IPS DF 19.7 (cell line): Measurements from ENCODE around the gene SCUBE2.
"Not testable (repeated sequence)": the region's sequence is repeated elsewhere in the genome, so short reads cannot be mapped to it uniquely, and the experiment has no call there.

Source experiments
- DNase-seq: peaks from one replicate; pipeline ENCODE4 v3.0.0-alpha.2; 2013; ENCODE audit warnings: low read depth, low spot score

The SCUBE2 gene

DNA sequence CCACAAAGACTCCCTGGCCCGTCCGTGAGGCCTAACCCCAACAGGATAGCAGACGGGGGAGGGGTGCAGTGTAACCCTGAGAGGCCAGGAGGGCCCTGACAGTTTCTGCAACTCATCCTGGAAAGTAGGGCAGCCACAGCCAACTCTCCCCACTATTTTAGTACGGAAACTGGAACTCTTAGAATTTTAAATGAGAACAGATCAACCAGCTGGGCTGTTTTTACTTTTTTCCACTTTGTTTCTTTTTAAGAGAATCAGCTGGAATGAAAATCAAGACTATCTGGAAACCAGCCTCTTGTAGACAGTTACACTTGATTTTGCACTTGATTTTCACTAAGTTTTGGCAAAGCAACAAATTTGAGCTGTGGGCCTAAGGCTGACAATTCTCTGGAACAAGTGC is 44.9 kb downstream of the SCUBE2 start:
- DNase-seq = no peak

GRCh38 chr11:9042488-9042887 is 48.9 kb downstream of the SCUBE2 start:
- DNase-seq = no peak

DNA sequence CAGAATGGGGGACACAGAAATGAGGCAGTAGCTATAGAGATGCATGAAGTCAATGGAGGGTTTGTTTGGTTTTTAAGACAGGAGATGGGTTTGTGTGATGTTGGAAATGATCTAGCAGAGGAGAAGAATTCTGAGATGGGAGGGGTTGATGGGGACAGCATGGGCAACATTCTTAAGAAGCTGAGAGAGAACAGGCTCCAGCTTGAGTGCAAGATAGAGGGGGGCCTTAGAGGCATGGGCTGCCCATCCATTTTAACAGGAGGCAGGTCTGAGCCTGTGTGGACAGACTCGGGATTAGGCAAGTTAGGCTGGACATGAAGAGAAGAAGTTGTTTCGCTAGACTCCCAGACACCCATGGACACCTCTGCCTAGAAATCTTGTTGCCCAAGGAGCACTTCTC is 49.7 kb downstream of the SCUBE2 start:
- DNase-seq = no peak

GRCh38 chr11:9040410-9040809 is 51.0 kb downstream of the SCUBE2 start:
- no peak for DNase-seq

DNA sequence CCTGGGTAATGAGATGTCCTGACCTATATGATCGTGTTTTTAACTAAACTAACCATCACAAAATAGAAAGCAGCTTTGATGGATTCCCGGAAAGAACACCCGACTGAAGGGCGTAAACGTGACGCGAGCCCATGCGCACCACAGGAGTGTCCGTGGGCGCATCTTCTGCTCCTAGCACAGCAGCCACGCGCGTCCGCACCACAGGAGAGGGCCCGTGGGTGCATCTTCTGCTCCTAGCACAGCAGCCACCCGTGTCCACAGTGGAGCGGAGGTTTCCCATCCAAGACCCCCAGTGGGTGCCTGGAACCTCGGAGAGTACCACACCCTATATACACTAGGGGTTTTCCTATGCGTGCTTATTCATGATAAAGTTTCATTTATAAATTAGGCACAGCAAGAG is 51.5 kb downstream of the SCUBE2 start:
- no peak for DNase-seq

DNA sequence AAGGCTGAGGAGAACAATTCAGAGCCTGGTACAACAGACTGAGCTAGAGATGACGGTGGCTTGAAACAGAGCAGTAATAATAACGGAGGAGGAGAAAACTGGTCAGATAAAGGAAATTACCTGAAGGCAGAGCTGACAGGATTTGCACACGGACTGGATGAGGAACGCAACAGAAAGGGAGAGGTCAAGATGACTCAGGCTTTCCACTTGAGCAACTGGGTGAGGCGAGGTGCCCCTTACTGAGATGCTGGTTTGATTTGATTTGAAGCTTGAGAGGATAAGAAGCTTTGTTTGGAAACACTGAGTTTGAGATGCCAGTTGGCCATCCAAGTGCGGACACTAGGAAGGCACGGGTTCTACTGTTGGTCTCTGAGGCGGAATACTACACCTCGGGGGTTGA is 52.2 kb downstream of the SCUBE2 start:
- no peak for DNase-seq

DNA sequence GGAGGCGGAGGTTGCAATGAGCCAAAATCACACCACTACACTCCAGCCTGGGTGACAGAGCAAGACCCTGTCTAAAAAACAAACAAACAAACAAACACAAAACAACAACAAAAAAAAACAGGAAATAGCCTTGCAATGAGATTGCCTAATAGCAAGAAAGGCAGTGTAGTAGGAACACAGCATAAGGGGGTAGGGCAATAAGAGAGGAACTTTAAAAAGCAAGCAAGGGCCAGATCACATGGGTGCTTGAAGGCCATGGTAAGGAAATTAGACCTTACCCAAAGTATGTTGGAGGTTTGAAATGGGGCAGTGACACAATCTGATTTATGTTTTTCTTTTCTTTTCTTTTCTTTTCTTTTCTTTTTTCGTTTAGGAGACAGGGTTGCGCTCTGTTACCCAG is 52.9 kb downstream of the SCUBE2 start:
- no peak for DNase-seq

DNA sequence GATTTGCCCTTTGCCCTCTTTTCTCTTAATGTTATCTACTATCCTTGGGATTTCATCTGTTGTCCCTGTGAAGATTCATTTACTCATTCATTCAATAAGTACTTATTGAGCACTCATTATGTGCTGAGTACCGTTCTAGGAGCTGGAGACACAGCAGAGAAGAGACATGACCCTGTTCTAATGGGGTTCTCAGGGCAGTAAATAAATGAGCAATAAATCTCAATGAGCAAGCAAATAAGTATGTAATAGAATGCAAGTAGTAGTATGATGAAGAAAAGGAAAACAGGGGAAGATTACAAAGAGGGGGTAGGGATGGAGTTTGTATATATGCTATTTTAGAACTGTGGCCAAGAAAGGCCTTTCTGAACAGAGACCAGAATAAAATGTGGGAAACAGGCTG is 53.4 kb downstream of the SCUBE2 start:
- DNase-seq = no peak

- DNase-seq = no peak
These were observed 54.2 kb downstream of the SCUBE2 start for GRCh38 chr11:9037046-9037780.

GRCh38 chr11:9030601-9031000 is 60.8 kb downstream of the SCUBE2 start:
- no peak for DNase-seq

DNA sequence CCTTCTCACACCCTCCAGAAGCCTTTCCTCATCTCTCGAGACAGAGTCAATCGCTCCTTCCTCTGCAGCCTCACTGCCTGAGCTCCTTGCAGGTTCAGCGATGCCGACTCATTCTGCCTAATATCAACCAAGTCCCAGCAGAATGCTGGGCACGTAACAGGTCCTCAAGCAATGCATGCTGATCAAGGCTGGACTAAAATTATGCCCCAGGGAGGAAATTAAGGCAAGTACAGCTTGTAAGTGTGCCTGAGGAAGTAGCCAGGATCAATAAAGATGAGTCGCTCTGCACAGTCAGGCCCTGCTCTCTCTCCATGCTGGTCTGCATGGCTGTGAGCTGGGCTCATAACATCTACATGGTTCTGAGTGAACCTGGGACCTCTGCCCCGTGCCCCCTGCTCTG is 62.0 kb downstream of the SCUBE2 start:
- no peak for DNase-seq

DNA sequence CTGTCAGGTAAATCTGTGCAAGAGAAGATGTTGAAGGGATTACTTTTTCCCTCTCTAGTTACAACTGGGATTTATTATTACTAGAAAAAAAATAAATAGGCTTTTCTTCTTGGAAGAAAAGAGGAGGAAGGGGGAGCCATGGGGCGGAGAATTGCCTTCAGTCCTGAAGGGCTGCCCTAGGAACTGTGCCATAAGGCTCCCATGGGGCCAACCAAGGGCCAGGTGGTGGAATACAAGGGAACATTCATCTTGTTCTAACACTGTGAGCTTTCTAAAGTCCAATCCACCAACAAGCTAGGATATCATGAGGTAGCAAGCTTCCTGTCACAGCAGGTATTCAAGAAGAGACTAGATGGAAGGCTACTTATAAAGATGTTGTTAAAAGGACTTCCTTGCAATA is 62.8 kb downstream of the SCUBE2 start:
- DNase-seq = no peak

DNA sequence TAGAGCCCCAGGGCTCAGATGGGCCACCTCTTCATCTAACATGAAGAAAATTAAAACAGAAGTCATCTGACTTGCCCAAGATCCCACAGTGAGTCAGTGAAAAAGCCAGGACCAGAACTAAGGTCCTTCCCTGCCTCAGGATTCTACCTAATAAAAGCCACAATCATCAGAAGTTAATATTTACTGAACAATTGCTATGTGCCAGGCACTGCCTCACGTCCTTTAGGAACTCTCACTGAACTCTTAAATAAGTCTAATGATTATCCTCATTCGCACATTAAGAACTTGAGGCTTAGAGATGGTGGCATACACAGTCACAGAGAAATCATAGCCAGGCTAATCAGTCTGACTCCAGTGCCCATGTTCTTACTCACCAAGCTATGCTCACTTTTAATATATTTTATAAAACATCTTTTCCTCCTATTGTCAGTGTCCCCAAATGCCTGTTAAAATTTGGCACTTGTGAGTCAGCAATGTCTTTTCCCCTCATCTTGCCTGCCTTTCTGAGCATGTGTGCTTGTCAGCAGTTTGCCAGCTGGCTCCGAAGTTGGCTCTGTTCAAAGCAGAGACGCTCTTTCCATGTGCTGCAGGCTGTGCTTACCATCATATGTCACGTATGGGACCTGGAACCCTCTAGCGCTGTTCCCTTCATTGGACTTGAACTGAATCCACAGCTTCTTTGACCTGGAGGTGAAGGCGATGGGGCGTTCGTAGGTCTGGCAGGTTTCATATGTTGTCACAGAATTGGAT is 66.1 kb downstream of the SCUBE2 start:
- no peak for DNase-seq

- DNase-seq = no peak
These were observed 68.3 kb downstream of the SCUBE2 start for GRCh38 chr11:9022961-9023680.

GRCh38 chr11:9020916-9021315 is 70.5 kb downstream of the SCUBE2 start:
- no peak for DNase-seq

DNA sequence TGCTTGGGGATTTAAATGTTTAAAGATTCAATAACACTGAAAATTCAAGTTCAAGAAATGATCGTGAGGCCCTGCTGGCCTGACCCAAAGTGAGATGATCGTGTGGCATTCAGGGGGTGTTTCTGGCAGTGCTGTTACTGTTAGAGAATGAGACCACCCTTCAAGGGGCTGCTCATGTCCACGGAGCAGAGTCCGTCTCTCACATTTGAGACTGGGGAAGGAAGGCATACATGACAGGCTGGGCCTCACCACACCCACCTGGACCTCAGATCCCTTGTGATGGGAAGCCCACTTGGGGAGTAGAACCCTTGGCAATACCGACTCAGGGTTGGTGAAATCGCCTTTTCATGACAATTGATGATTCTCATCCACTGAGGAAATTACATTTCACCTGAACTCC is 71.5 kb downstream of the SCUBE2 start:
- DNase-seq = no peak

DNA sequence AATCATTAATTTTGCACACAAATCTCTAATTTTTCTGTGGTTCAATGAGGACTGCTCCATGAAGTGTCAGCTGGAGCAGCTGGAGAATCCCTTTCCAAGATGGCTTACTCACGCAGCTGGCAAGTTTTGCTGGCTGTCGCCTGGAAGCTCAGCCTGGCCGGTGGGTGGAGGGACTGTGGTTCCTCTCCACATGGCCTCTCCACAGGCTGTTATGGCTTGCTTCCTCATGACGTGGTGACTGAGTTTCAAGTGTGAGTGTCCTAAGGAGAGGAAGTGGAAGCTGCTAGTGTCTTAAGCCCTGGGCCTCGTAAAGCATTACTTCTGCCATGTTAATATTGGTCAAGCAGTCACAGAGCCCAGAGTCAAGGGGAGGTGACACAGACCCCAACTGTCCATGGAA is 73.6 kb downstream of the SCUBE2 start:
- DNase-seq = no peak

DNA sequence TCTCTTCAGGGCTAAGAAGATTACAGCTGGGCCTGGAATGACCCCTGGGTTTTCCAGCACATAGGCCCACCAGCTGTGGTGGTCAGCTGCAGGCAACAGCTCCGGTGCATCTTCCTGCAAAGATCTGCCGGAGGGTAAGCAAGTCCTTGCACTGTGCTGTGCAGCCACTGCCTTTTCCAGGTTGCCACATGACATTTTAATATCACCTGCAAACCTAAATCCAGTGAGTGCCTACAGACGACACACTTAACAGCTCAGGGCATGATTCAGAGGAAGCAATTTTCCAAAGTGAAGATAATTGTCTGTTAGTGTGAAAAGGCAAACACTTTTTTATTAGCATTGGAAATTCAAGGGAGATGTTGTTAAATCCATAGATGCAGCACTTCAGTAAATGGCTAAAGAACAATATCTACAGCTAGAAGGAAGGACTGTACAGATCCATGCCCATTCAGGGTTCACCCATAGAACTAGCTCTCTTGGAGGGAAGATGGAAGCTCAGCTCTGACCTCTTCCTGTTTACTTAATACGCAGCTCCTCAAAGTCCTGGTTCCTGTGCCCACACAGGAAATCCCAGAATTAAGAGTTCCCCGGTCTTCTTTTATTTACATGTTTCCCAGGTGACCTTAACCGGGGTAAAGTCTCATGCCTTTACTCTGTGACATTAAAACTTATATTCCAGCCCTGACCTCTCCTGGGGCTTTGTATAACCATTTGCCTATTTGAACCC is 74.3 kb downstream of the SCUBE2 start:
- DNase-seq = no peak

- DNase-seq = peak; percentile 61
These were observed 75.7 kb downstream of the SCUBE2 start for GRCh38 chr11:9015677-9016076.

GRCh38 chr11:9014826-9015225 is 76.6 kb downstream of the SCUBE2 start:
- DNase-seq = no peak

GRCh38 chr11:9013373-9013772 is 78.0 kb downstream of the SCUBE2 start:
- no peak for DNase-seq

DNA sequence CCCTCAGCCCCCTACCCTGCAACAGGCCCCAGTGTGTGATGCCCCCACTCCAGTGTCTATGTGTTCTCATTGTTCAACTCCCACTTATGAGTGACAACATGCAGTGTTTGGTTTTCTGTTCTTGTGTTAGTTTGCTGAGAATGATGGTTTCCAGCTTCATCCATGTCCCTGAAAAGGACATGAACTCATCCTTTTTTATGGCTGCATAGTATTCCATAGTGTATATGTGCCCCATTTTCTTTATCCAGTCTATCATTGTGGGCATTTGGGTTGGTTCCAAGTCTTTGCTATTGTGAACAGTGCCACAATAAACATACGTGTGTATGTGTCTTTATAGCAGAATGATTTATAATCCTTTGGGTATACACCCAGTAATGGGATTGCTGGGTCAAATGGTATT is 81.9 kb downstream of the SCUBE2 start:
- DNase-seq = not testable (repeated sequence)
